Ovary (tissue), 9 donors: ENCODE measurements around the gene WDR37. TPM values are rescaled to one million over a fixed set of nuclear protein-coding genes. Genes with fewer than 3 reads are reported as not detected.
"Not testable (repeated sequence)": the region's sequence is repeated elsewhere in the genome, so short reads cannot be mapped to it uniquely, and the experiment has no call there.

Source experiments
- DNase-seq, 5 donors: peaks; one replicate each; pipeline ENCODE4 v3.0.0-alpha.2; 2019 to 2020
- H3K27ac ChIP-seq, 2 donors: fragments of 200-600 bp; one replicate each; pipeline versions ENCODE4 v1.5.1 to v1.8.0; 2019 to 2022
- H3K27me3 ChIP-seq: fragments of 200-600 bp; one replicate; pipeline ENCODE4 v1.8.0; 2022
- H3K36me3 ChIP-seq: fragments of 200-600 bp; sonication (generic); one replicate; pipeline ENCODE4 v1.5.1; 2019
- H3K4me1 ChIP-seq: one replicate; pipeline ENCODE4 v1.8.1; 2013; ENCODE audit warnings: mild to moderate bottlenecking, moderate library complexity; ENCODE audit not compliant: insufficient read depth
- H3K4me3 ChIP-seq: fragments of 200-600 bp; sonication (generic); one replicate; pipeline ENCODE4 v1.5.1; 2017
- H3K9me3 ChIP-seq, 2 donors: fragments of 200-600 bp in 1 of 2; sonication (generic) in 1 of 2; one replicate each; pipeline versions ENCODE4 v1.5.1 to v1.8.1; 2013 to 2019; ENCODE audit warnings: mild to moderate bottlenecking in 1 of 2, moderate library complexity in 1 of 2
- EP300 ChIP-seq: sonication (generic); formaldehyde crosslinking; IDR thresholded peaks from one replicate; pipeline ENCODE4 v1.6.1; 2017; ENCODE audit warnings: antibody characterized with exemption
- POLR2A ChIP-seq: fragments of 450-650 bp; IDR thresholded peaks from one replicate; pipeline ENCODE4 v1.6.1; 2017; ENCODE audit warnings: antibody characterized with exemption, mild to moderate bottlenecking, moderate library complexity
- WGBS, 3 donors: extraction: QIAGEN DNeasy Blood & Tissue Kit in 1 of 3; methylation state at CpG; one replicate each; pipeline versions ENCODE4 v1.1.5 to v1.1.7; 2013 to 2017; 5-methylcytosine and 5-hydroxymethylcytosine counted together
- intact Hi-C, 4 donors: fragments of 100-400 bp; cut with DNase I; formaldehyde crosslinking; loops; one replicate each; pipeline versions ENCODE4 v1.11.0 to v1.15.1; 2022 to 2023
- polyA plus RNA-seq, 2 donors: library from polyadenylated mRNA; stranded (reverse); fragments of 200-250 nt in 1 of 2; fragments of 350-450 nt in 1 of 2; fragmentation: Illumina TruSeq in 1 of 2; extraction: RNeasy Lipid Tissue Mini Kit (QIAGEN cat#74804) in 1 of 2; gene quantifications; one replicate each; pipeline ENCODE4 v1.2.3, GENCODE V29; 2013 to 2014
- total RNA-seq, 7 donors: library from RNA; depleted of rRNA in 2 of 7; stranded (reverse); fragments of >200 nt in 2 of 7; fragmentation: NEBNext Ultra II Directional in 3 of 7; extraction: Animal tissue kit (Norgen Biotek cat#: 25700) in 3 of 7; gene quantifications; one replicate each; pipeline versions ENCODE4 v1.1.0 to v1.2.4, GENCODE V29; 2016 to 2023
- TF ChIP-seq, protein P1 (sequence below), 3 donors: fragments of 450-650 bp in 2 of 3; fragments of 200-600 bp in 1 of 3; IDR thresholded peaks; one replicate each; pipeline versions ENCODE4 v1.5.1 to v1.8.0; 2016 to 2022; ENCODE audit warnings: antibody characterized with exemption in 3 of 3, mild to moderate bottlenecking in 1 of 3
- donor health status: DM: no; HTN: no; CAD: no; lungs with moderate emphysema.
- donor health status: DM: no; HTN: no; CAD: no.
- donor health status: Bipolar disorder and iron deficiency.
- donor health status: DM: yes; HTN: yes; CAD: no.
- donor health status: DM: no; HTN: no; CAD: no.
- donor health status: DM: yes; HTN: yes; CAD: no.

The WDR37 gene
- total and polyA plus RNA-seq, 9 donors = 6.6 to 20.0 (median 14.8) TPM

DNA sequence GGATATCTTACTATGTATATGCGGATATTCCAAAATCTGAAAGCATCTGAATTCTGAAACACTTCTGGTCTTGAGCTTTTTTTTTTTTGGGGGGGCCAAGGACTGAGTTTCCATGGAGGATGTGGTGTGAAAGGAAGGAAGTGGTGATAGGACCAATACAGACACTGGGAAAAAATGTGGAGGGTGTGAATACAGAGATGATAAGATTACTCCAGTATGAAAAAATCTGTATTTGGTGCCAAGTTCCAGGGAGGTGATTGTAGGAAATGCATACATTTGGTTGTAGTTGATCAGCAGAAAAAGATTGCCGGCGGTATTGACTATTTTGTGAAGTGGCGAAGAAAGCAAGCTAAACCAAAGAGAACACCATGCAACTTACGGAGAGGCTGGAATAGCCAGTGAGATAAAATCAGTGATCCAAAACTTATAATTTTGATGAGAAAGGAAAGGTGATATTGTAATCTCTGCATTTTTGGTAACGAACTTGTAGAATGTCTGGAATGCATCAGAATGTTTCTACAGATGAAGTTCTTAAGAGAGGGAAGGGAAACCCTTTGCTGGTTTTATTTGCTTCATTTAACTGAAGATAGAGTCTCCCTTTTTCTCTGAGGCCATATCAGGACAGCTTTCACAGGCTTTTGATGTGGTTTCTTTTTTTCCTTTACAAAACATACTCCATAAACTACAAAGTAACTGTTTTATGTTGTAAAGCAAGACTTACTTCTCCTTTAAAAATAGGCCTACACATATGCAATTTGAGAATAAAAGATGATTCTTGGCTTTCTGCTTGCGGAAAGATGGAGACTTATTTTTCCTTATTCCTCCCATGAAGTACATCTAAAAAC lies 6.0 kb downstream of the WDR37 start:
- peaks cover 3% of the 10 kb centered on the region for H3K4me1 ChIP-seq
- DNase-seq = no peak
- no peaks in the 10 kb centered on the region for H3K9me3 ChIP-seq
- no peaks in the 10 kb centered on the region for H3K36me3 ChIP-seq
- TF ChIP-seq, protein P1, sequence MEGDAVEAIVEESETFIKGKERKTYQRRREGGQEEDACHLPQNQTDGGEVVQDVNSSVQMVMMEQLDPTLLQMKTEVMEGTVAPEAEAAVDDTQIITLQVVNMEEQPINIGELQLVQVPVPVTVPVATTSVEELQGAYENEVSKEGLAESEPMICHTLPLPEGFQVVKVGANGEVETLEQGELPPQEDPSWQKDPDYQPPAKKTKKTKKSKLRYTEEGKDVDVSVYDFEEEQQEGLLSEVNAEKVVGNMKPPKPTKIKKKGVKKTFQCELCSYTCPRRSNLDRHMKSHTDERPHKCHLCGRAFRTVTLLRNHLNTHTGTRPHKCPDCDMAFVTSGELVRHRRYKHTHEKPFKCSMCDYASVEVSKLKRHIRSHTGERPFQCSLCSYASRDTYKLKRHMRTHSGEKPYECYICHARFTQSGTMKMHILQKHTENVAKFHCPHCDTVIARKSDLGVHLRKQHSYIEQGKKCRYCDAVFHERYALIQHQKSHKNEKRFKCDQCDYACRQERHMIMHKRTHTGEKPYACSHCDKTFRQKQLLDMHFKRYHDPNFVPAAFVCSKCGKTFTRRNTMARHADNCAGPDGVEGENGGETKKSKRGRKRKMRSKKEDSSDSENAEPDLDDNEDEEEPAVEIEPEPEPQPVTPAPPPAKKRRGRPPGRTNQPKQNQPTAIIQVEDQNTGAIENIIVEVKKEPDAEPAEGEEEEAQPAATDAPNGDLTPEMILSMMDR (IDR thresholded peaks at IDR 0.05) = no peak
- TF ChIP-seq EP300 (no peak), POLR2A (no peak)
- intact Hi-C loops = no loop called here
- H3K27me3 ChIP-seq = no peaks in the 10 kb centered on the region
- WGBS, 3 donors = 72 to 78% (median 78%) methylated on average over 7 of the region's 7 CpGs
- no peak overlapping the region for H3K27ac ChIP-seq
- H3K4me3 ChIP-seq = no peak overlapping the region

DNA sequence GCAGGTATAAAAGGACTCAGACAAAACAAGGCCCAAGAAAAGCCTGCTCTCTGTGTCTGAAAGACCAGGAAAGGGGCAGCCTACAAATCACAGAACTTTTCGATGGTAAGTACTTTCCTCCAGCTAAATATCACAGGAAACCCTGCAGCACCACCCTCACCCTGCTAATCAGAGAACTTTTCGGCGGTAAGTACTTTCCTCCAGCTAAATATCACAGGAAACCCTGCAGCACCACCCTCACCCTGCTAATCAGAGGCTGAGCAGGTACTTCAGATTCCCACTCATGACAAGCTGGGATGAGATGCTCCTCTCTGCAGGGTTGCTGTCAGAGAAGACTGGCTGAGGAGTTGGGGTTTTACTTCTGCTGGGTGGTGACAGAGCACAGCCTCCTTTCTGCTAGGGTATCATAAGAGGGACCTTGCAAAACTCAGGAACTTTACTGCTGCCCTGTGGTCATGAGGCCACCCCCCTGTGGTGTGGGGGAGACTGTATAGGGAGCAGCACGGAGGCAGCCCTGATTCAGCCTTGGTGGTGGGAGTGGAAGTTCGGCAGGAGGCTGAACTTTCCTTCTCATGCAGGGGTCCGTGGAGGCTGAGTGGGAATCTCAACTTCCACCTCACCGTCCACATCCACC lies 7.2 kb downstream of the WDR37 start:
- intact Hi-C loops = no loop called here
- no peak overlapping the region for H3K27ac ChIP-seq
- TF ChIP-seq, protein P1 (IDR thresholded peaks at IDR 0.05) = no peak
- TF ChIP-seq EP300 (no peak), POLR2A (no peak)
- no peak overlapping the region for H3K4me3 ChIP-seq
- DNase-seq = no peak
- H3K27me3 ChIP-seq = no peaks in the 10 kb centered on the region
- H3K9me3 ChIP-seq = no peaks in the 10 kb centered on the region
- no peaks in the 10 kb centered on the region for H3K4me1 ChIP-seq
- no peaks in the 10 kb centered on the region for H3K36me3 ChIP-seq
- 72 to 84% (median 76%) methylated on average over 7 of the region's 7 CpGs for WGBS, 3 donors

DNA sequence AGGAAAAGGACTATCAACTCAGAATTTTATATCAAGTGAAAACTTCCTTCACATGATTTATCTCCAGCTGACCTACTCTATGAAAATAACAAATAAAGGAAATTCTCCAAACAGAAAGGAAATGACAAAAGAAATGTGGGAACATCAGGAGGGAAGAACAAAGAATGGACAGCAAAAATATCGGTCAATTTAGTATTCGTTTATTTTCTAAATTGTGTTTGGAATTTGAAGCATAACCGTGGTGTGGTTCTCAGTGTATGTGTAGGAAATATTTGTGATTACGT lies 8.7 kb downstream of the WDR37 start:
- Histone ChIP-seq H3K27ac (no peak overlapping the region), H3K9me3 (no peaks in the 10 kb centered on the region), H3K36me3 (no peaks in the 10 kb centered on the region), H3K4me1 (no peaks in the 10 kb centered on the region), H3K4me3 (no peak overlapping the region), H3K27me3 (no peaks in the 10 kb centered on the region)
- intact Hi-C loops = no loop called here
- WGBS, 3 donors = 83 to 89% (median 89%) methylated on average over 4 of the region's 4 CpGs
- TF ChIP-seq EP300 (no peak), POLR2A (no peak)
- TF ChIP-seq, protein P1 (IDR thresholded peaks at IDR 0.05) = no peak
- DNase-seq = no peak

DNA sequence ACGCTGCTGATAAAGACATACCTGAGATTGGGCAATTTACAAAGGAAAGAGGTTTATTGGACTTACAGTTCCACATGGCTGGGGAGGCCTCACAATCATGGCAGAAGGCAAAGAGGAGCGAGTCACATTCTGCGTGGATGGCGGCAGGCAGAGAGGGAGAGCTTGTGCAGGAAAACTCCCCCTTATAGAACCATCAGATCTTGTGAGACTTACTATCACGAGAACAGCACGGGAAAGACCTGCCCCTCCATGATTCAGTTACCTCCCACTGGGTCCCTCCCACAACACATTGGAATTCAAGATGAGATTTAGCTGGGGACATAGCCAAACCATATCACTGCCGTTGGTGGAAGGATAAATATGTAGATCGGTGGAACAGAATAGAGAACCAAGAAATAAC lies 10.5 kb downstream of the WDR37 start:
- H3K27ac ChIP-seq, H3K9me3 ChIP-seq, H3K4me1 ChIP-seq, H3K4me3 ChIP-seq, H3K27me3 ChIP-seq, intact Hi-C loops, DNase-seq, H3K36me3 ChIP-seq: not testable (repeated sequence)
- 70 to 79% (median 73%) methylated on average over 8 of the region's 8 CpGs for WGBS, 3 donors
